Inferior parietal cortex (tissue), 1 donor: ENCODE results near the gene SRSF11.
A peak's percentile ranks its signal among the peaks of the same experiment; 100 is the strongest.
"Not testable (repeated sequence)": the region's sequence is repeated elsewhere in the genome, so short reads cannot be mapped to it uniquely, and the experiment has no call there.

Experiments used
- DNase-seq: peaks from one replicate; pipeline ENCODE4 v3.0.0-alpha.2; 2016; ENCODE audit errors: extremely low spot score

The SRSF11 gene, protein sequence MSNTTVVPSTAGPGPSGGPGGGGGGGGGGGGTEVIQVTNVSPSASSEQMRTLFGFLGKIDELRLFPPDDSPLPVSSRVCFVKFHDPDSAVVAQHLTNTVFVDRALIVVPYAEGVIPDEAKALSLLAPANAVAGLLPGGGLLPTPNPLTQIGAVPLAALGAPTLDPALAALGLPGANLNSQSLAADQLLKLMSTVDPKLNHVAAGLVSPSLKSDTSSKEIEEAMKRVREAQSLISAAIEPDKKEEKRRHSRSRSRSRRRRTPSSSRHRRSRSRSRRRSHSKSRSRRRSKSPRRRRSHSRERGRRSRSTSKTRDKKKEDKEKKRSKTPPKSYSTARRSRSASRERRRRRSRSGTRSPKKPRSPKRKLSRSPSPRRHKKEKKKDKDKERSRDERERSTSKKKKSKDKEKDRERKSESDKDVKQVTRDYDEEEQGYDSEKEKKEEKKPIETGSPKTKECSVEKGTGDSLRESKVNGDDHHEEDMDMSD

GRCh38 chr1:70221238-70222121 is at the start of gene SRSF11:
SRSF11 (plus strand) TSS chr1:70221380; CDS start chr1:70221637, 257 bp downstream.
- peak; percentile 95 for DNase-seq

GRCh38 chr1:70171512-70171911 is 49.7 kb upstream of the SRSF11 start:
- no peak for DNase-seq

DNA sequence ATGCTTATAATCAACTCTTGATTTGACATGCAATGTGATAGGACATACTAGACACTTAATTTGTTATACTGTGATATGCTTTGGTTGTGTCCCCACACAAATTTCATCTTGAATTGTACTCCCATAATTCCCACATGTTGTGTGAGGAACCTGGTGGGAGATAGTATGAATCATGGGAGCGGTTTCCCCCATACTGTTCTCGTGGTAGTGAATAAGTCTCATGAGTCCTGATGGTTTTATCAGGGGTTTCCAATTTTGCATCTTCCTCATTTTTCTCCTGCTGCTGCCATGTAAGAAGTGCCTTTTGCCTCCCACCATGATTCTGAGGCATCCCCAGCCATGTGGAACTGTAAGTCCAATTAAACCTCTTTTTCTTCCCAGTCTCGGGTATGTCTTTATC is 36.0 kb upstream of the SRSF11 start:
- DNase-seq: not testable (repeated sequence)

GRCh38 chr1:70188522-70188921 is 32.7 kb upstream of the SRSF11 start:
- no peak for DNase-seq

- DNase-seq: no peak
Observed at GRCh38 chr1:70190180-70190579, 31.0 kb upstream of the SRSF11 start.

DNA sequence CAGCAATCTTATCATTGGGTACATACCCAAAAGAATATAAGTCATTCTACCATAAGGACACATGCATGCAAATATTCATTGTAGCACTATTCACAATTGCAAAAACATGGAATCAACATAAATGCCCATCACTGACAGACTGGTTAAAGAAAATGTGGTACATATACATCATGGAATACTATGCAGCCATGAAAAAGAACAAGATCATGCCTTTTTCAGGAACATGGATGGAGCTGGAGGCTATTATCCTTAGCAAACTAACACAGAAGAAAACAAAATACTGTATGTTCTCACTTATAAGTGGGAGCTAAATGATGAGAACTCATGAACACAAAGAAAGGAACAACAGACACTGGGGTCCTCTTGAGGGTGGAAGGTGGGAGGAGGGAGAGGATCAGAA is 28.7 kb upstream of the SRSF11 start:
- DNase-seq: not testable (repeated sequence)

DNA sequence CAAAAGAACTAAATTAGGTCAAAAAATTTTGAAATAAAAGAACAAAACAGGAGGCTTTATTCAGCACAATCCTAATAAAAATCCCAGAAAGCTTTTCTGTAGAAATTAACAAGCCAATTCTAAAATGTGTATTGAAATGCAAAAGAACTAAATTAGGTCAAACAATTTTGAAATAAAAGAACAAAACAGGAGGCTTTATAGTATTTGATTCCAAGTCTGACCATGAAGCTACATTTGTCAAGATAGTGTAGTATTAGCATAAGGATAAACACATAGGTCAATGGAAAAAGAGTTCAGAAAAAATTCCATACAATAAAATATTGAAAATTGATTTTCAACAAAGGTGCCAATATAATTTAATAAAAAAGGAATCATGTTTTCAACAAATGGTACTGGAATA is 26.6 kb upstream of the SRSF11 start:
- no peak for DNase-seq

GRCh38 chr1:70195342-70195741 is 25.8 kb upstream of the SRSF11 start:
- no peak for DNase-seq

DNA sequence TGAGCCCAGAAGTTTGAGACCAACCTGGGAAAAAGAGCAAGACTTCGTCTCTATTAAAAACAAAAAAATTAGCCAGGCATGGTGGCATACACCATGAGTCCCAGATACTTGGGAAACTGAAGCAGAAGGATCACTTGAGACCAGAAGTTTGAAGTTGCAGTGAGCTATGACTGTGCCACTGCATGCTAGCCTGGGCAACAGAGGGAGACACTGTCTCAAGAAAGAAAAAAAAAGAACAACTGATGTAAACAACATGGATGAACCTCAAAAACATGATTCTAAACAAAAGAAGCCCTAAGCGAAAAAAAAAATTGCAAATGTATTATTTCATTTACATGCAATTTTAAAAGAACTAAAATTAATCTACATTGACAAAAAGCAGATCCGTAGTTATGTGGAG is 24.8 kb upstream of the SRSF11 start:
- no peak for DNase-seq

DNA sequence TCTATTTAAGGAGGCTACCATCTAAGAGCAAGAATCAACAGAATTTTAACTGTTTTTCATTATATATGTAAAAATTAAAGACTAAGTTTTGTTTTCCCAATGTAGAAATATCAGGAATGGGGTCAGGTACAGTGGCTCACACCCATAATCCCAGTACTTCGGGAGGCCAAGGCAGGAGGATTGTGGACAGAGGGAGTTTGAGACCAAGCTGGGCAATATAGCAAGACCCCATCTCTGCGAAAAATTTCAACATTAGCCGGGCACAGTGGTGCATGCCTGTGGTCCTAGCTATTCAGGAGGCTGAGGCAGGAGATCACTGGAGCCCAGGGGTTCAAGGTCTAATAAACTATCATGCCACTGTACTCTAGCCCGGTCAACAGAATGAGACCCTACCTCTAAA is 21.1 kb upstream of the SRSF11 start:
- no peak for DNase-seq

GRCh38 chr1:70202173-70202758 is 18.9 kb upstream of the SRSF11 start:
- DNase-seq: no peak

GRCh38 chr1:70204139-70204538 is 17.0 kb upstream of the SRSF11 start:
- DNase-seq: no peak

- no peak for DNase-seq
Observed at GRCh38 chr1:70204600-70204999, 16.6 kb upstream of the SRSF11 start.

GRCh38 chr1:70205071-70205433 is 16.1 kb upstream of the SRSF11 start:
- DNase-seq: no peak

GRCh38 chr1:70205434-70206118 is 15.6 kb upstream of the SRSF11 start, which contains the start of gene LRRC40:
LRRC40 (minus strand) TSS chr1:70205579; CDS start chr1:70205540, 39 bp downstream.
- DNase-seq: peak; percentile 97

DNA sequence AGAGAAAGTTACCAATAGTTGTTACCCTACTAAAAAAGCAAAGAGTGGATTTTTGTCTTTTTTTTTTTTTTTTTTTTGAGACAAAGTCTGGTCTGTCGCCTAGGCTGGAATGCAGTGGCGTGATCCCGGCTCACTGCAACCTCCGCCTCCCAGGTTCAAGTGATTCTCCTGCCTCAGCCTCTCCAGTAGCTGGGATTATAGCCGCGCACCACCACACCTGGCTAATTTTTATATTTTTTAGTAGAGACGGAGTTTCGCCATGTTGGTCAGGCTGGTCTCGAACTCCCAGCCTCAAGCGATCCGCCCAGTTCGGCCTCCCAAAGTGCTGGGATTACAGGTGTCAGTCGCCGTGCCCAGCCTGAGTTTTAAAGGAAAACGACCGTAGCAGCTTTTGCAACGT is 14.3 kb upstream of the SRSF11 start:
- DNase-seq: not testable (repeated sequence)

- no peak for DNase-seq
Observed at GRCh38 chr1:70207492-70207891, 13.7 kb upstream of the SRSF11 start.

- no peak for DNase-seq
Observed at GRCh38 chr1:70208292-70208691, 12.9 kb upstream of the SRSF11 start.

DNA sequence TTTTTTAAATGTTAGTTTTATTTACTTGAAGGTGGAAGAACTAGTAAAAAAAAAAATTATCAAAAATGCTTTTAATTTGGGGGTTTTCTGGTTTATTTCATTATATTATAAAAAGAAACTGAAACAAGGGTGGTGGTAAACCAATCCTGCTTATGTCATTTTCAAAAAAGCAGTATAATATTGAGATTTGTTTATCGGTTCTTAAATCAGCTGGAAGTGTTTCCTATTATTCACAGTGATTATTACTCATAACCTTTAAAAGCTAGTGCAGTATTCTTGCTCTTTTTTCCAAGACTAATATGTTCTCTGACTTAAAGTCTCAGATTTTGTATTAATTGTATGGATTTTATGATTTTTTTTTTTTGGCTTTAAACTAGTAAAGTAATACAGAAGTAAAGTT is 10.4 kb upstream of the SRSF11 start:
- no peak for DNase-seq

DNA sequence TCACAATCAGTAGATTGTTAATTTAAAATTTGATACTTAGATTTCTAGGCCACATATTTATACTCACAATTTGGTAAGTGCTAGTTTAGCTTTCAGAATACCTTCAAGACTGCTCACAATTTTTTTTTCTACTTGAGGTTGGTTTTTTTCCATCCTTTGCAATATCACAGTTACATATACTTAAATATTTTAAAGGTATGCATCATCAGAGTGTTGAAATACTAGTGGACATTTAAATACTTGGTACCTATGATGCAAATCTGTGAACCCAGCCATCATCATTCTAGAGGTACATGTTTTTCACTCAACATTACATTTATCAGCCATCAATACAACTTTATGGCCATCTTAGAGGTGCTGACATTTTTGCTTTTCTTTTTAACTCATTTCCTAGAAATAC is 9.6 kb upstream of the SRSF11 start:
- no peak for DNase-seq

- no peak for DNase-seq
Observed at GRCh38 chr1:70220015-70220414, 1.2 kb upstream of the SRSF11 start.
